GM06990 (cell line): ENCODE measurements around the gene COMT.

Experiments
- DNase-seq: peaks from one replicate; pipeline ENCODE4 v3.0.0-alpha.2; 2011; ENCODE audit not compliant: insufficient read length; ENCODE audit errors: extremely low read depth
- H3K27me3 ChIP-seq: replicated peaks from 2 replicates; pipeline ENCODE4 v1.6.0; 2011; ENCODE audit warnings: low read length; ENCODE audit not compliant: control insufficient read depth, insufficient read depth
- H3K36me3 ChIP-seq: 2 replicates; pipeline ENCODE4 v1.5.1; 2011; ENCODE audit warnings: low read length; ENCODE audit not compliant: control insufficient read depth, insufficient read depth
- H3K4me3 ChIP-seq: replicated peaks from 2 replicates; pipeline ENCODE4 v1.5.1; 2011; ENCODE audit warnings: low read depth, mild to moderate bottlenecking, control low read depth, low read length
- CTCF ChIP-seq: IDR thresholded peaks from 2 replicates; pipeline ENCODE4 v1.5.1; 2011; ENCODE audit warnings: low read length, control low read depth, mild to moderate bottlenecking, inconsistent platforms; ENCODE audit not compliant: insufficient read depth, poor library complexity, severe bottlenecking

The COMT gene

GRCh38 chr22:20002128-20002527 lies 60.6 kb downstream of the COMT start:
- Histone ChIP-seq H3K27me3 (no peaks in the 10 kb centered on the region), H3K4me3 (no peak overlapping the region), H3K36me3 (no peaks in the 10 kb centered on the region)
- no peak for DNase-seq
- no peak for TF ChIP-seq CTCF

GRCh38 chr22:20002636-20003035 lies 61.1 kb downstream of the COMT start:
- Histone ChIP-seq H3K27me3 (no peaks in the 10 kb centered on the region), H3K4me3 (no peak overlapping the region), H3K36me3 (no peaks in the 10 kb centered on the region)
- DNase-seq, result no peak
- TF ChIP-seq CTCF, result no peak

GRCh38 chr22:20003304-20003703 lies 61.7 kb downstream of the COMT start:
- no peak overlapping the region for H3K4me3 ChIP-seq
- DNase-seq, result no peak
- no peak for TF ChIP-seq CTCF
- no peaks in the 10 kb centered on the region for H3K36me3 ChIP-seq
- H3K27me3 ChIP-seq, result no peaks in the 10 kb centered on the region

GRCh38 chr22:20004464-20004863 lies 62.9 kb downstream of the COMT start:
- Histone ChIP-seq H3K4me3 (no peak overlapping the region), H3K36me3 (no peaks in the 10 kb centered on the region), H3K27me3 (no peaks in the 10 kb centered on the region)
- no peak for DNase-seq
- TF ChIP-seq CTCF, result no peak

- Histone ChIP-seq H3K27me3 (no peaks in the 10 kb centered on the region), H3K36me3 (no peaks in the 10 kb centered on the region), H3K4me3 (no peak overlapping the region)
- DNase-seq, result no peak
- no peak for TF ChIP-seq CTCF
These were observed 66.8 kb downstream of the COMT start for GRCh38 chr22:20008221-20008995.
